CD4-positive, alpha-beta T cell treated with Interferon gamma for 1 hour (primary cell): Measurements from ENCODE around the gene RTL3.

Source experiments
- DNase-seq: peaks from one replicate; pipeline ENCODE4 v3.0.0-alpha.2; 2020

RTL3 gene

GRCh38 chrX:78618987-78619386, 40.1 kb downstream of the RTL3 start:
- DNase-seq: no peak

GRCh38 chrX:78614264-78614663, 44.9 kb downstream of the RTL3 start:
- DNase-seq: no peak
